AG09309 (cell line): Measurements from ENCODE around the gene TDRD6.
A peak's percentile ranks its signal among the peaks of the same experiment; 100 is the strongest.

ENCODE experiments used
- DNase-seq: peaks from one replicate; pipeline ENCODE4 v3.0.0-alpha.2; 2010; ENCODE audit warnings: low read depth
- H3K4me3 ChIP-seq: 2 replicates; pipeline ENCODE4 v1.5.1; 2011; ENCODE audit warnings: mild to moderate bottlenecking, low read depth, low read length, moderate library complexity; ENCODE audit not compliant: control insufficient read depth
- TF ChIP-seq, protein P1 (sequence below): IDR thresholded peaks from 2 replicates; pipeline ENCODE4 v1.5.1; 2011; ENCODE audit warnings: mild to moderate bottlenecking, low read depth, low read length, inconsistent platforms; ENCODE audit not compliant: insufficient read depth, control insufficient read depth; ENCODE audit errors: missing control alignments

Gene TDRD6

GRCh38 chr6:46690911-46691451 is 3.3 kb downstream of the TDRD6 start:
- no peak for DNase-seq
- no peak overlapping the region for H3K4me3 ChIP-seq
- TF ChIP-seq, protein P1, sequence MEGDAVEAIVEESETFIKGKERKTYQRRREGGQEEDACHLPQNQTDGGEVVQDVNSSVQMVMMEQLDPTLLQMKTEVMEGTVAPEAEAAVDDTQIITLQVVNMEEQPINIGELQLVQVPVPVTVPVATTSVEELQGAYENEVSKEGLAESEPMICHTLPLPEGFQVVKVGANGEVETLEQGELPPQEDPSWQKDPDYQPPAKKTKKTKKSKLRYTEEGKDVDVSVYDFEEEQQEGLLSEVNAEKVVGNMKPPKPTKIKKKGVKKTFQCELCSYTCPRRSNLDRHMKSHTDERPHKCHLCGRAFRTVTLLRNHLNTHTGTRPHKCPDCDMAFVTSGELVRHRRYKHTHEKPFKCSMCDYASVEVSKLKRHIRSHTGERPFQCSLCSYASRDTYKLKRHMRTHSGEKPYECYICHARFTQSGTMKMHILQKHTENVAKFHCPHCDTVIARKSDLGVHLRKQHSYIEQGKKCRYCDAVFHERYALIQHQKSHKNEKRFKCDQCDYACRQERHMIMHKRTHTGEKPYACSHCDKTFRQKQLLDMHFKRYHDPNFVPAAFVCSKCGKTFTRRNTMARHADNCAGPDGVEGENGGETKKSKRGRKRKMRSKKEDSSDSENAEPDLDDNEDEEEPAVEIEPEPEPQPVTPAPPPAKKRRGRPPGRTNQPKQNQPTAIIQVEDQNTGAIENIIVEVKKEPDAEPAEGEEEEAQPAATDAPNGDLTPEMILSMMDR, result no peak

GRCh38 chr6:46699970-46700369 is 12.3 kb downstream of the TDRD6 start:
- TF ChIP-seq, protein P1, result no peak
- no peak for DNase-seq
- no peak overlapping the region for H3K4me3 ChIP-seq

DNA sequence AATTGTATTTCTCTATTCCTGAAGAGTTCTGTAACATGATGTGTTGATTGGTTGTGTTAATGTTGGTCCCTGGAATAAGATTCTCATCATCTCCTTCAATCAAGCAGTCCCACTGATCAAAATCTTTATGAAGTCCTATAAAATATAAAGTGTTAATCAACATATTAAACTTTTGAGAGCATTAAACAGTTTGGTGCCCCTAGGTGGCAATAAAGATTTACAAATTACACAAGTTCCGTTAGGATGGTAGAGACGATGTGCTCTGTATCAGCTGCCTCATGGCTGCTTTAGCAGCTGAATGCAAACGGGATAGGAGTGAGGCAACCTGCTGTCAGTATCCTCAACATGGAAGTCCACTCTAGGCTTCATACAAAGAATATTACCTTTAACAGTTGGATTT is 16.9 kb downstream of the TDRD6 start:
- no peak overlapping the region for H3K4me3 ChIP-seq
- no peak for DNase-seq
- TF ChIP-seq, protein P1, result peak; percentile 3

- TF ChIP-seq, protein P1, result no peak
- H3K4me3 ChIP-seq, result no peak overlapping the region
- DNase-seq, result no peak
Observed at GRCh38 chr6:46706464-46706863, 18.8 kb downstream of the TDRD6 start.

DNA sequence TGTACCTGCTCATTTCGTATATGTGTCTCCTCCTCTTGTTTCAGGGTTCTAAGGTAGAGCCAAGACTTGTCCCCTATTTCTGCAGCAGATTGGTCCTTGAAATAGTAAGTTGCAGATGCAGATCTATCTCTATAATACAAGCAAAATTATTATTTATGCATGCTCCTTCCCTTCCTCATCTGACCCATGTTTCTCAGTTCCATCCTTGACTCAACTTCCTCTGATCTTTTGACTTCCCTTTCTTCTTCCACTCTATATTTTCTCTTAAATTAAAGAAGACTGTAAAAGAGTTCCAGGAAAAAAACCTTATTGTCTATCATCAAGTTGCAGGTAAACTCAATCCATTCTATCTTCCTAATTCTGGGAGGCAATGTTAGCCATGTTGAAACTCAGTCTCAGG is 23.8 kb downstream of the TDRD6 start:
- no peak overlapping the region for H3K4me3 ChIP-seq
- TF ChIP-seq, protein P1, result no peak
- no peak for DNase-seq

DNA sequence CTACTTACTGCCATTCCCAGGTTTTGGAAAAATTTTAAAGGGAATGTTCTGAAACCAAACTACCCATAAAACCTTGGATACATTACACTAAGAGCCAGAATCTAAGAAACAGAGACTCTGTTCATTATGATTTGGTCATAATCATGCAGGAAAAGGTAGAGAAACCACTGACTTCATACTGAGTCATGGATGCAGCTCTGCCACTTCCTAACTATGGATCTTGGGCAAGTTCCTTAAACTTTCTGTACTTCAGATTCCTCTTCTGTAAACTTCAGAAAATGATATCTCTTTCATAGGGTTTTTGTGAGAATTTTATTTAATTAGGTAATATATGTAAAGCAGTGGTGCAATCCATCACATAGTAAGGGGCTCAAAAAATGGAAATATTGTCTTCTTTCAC is 27.5 kb downstream of the TDRD6 start:
- H3K4me3 ChIP-seq, result no peak overlapping the region
- TF ChIP-seq, protein P1, result no peak
- DNase-seq, result no peak

- no peak for DNase-seq
- TF ChIP-seq, protein P1, result no peak
- H3K4me3 ChIP-seq, result no peak overlapping the region
Observed at GRCh38 chr6:46719099-46719498, 31.4 kb downstream of the TDRD6 start.
